ENCODE measurements around the gene PPIA. TPM values are rescaled to one million over a fixed set of nuclear protein-coding genes. Genes with fewer than 3 reads are reported as not detected.
"Not testable (repeated sequence)": the region's sequence is repeated elsewhere in the genome, so short reads cannot be mapped to it uniquely, and the experiment has no call there.

Gene PPIA
- total RNA-seq, 1 donor from 2014 or later: 3,738 TPM

GRCh38 chr7:44775383-44776107 lies 20.9 kb upstream of the PPIA start:
- H3K4me3 ChIP-seq (ENCODE audit: low read depth, low read length): no peak overlapping the region
- DNase-seq (ENCODE audit: low read depth): no peak
- TF ChIP-seq CTCF (conservative IDR thresholded peaks at IDR 0.05; ENCODE audit: low read depth, low read length): no peak

DNA sequence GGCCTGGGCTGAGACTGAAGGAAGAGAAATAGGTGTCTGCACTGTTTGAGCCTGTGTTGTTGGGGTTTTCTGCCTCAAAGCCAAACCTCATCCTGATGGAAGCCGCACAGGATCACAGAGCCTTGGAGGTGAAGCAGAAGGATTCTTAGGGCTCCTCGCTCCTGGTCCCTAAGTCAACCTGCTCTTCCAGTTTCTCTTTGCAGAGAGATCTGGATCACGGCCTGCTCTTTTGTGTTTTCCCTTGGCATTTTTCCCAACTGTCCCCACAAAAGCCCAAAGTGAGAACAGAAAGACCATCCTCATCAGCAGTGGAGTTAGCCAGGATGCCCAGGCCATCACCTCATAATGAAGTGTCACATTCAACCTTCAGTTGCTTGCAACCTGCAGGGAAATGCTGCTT lies 20.3 kb upstream of the PPIA start:
- TF ChIP-seq CTCF (conservative IDR thresholded peaks at IDR 0.05; ENCODE audit: low read depth, low read length): no peak
- H3K4me3 ChIP-seq (ENCODE audit: low read depth, low read length): no peak overlapping the region
- DNase-seq (ENCODE audit: low read depth): no peak

DNA sequence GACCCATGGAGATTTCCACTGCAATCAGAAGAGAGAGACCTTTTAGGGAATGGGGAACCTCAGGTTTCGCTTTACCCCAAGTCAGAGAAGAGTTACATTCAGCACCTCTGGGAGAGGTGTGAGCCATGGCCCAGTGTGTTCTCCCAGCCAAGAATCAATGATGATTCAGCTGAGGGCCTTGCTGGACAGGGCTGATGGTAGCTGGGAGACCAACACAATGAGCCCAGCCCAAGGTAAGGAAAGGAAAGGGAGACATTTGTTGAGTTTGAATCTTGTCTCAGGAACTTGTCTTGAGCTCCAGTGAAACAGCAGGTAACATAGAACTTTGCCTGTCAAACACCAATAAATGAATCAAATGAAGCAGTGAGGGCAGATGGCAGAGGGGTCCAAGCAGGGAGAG lies 14.0 kb upstream of the PPIA start:
- no peak for DNase-seq (ENCODE audit: low read depth)
- TF ChIP-seq CTCF (conservative IDR thresholded peaks at IDR 0.05; ENCODE audit: low read depth, low read length): no peak
- no peak overlapping the region for H3K4me3 ChIP-seq (ENCODE audit: low read depth, low read length)

- no peak overlapping the region for H3K4me3 ChIP-seq (ENCODE audit: low read depth, low read length)
- no peak for DNase-seq (ENCODE audit: low read depth)
- no peak for TF ChIP-seq CTCF (conservative IDR thresholded peaks at IDR 0.05; ENCODE audit: low read depth, low read length)
These were observed 13.1 kb upstream of the PPIA start for GRCh38 chr7:44783407-44783806.

DNA sequence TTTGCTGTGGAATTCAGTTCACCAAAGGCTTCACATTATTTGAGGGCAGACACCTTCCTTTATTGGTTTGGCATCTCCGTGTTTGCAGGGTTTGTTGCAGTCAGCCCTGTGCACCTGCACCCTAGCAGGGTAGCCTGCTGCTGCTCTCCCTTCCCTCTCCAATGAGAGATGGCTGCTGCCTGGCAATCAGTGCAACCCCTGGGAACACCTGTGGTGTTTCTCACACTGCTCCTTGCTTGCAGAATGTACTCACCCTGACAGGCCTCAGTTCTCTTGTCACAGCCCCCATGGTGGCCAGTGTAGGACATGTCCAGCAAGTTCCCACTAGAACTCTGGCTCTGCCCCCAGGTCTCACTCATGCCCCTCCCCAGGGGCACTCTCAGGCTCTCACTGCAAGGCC lies 12.1 kb upstream of the PPIA start:
- no peak for DNase-seq (ENCODE audit: low read depth)
- TF ChIP-seq CTCF (conservative IDR thresholded peaks at IDR 0.05; ENCODE audit: low read depth, low read length): no peak
- no peak overlapping the region for H3K4me3 ChIP-seq (ENCODE audit: low read depth, low read length)

DNA sequence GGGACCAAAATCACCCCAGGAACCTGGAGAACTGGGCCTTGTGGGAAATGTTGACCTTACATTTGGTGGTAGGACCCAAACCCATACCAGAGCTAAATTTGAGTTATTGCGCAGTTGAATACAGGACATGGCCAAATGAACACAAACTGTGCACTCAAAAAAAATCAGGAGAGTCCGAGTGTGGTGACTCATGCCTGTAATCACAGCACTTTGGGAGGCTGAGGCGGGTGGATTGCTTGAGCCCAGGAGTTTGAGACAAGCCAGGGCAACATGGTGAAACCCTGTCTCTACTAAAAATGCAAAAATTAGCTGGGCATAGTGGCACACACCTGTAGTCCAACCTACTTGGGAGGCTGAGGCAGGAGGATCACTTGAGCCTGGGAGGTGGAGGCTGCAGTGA lies 11.3 kb upstream of the PPIA start:
- not testable (repeated sequence) for H3K4me3 ChIP-seq (ENCODE audit: low read depth, low read length); DNase-seq (ENCODE audit: low read depth)

GRCh38 chr7:44787041-44787440 lies 9.4 kb upstream of the PPIA start:
- DNase-seq (ENCODE audit: low read depth): no peak
- no peak for TF ChIP-seq CTCF (conservative IDR thresholded peaks at IDR 0.05; ENCODE audit: low read depth, low read length)
- H3K4me3 ChIP-seq (ENCODE audit: low read depth, low read length): no peak overlapping the region

Measured in epithelial cell of proximal tubule (primary cell).